Non-pigmented ciliary epithelial cell (primary cell): Measurements from ENCODE around the gene CAMTA1.

Source experiments
- DNase-seq: peaks from one replicate; pipeline ENCODE4 v3.0.0-alpha.2; 2010; ENCODE audit warnings: low read depth

CAMTA1 gene

GRCh38 chr1:7287013-7287412 is 501.8 kb downstream of the CAMTA1 start:
- no peak for DNase-seq

- no peak for DNase-seq
Measured at GRCh38 chr1:7288992-7289391, 503.7 kb downstream of the CAMTA1 start.

- DNase-seq, result no peak
Measured at GRCh38 chr1:7289694-7290093, 504.4 kb downstream of the CAMTA1 start.

- no peak for DNase-seq
Measured at GRCh38 chr1:7290971-7291970, 506.0 kb downstream of the CAMTA1 start.

- DNase-seq, result no peak
Measured at GRCh38 chr1:7292036-7292681, 506.9 kb downstream of the CAMTA1 start.

- no peak for DNase-seq
Measured at GRCh38 chr1:7292714-7293419, 507.6 kb downstream of the CAMTA1 start.

- no peak for DNase-seq
Measured at GRCh38 chr1:7293702-7294629, 508.7 kb downstream of the CAMTA1 start.

GRCh38 chr1:7294636-7295035 is 509.4 kb downstream of the CAMTA1 start:
- no peak for DNase-seq

GRCh38 chr1:7295946-7296345 is 510.7 kb downstream of the CAMTA1 start:
- no peak for DNase-seq

GRCh38 chr1:7296968-7297367 is 511.7 kb downstream of the CAMTA1 start:
- no peak for DNase-seq

GRCh38 chr1:7298145-7298544 is 512.9 kb downstream of the CAMTA1 start:
- DNase-seq, result no peak

GRCh38 chr1:7298749-7299151 is 513.5 kb downstream of the CAMTA1 start:
- DNase-seq, result no peak

GRCh38 chr1:7299329-7299799 is 514.1 kb downstream of the CAMTA1 start:
- peak; percentile 98 for DNase-seq

- DNase-seq, result no peak
Measured at GRCh38 chr1:7299994-7300393, 514.7 kb downstream of the CAMTA1 start.

- DNase-seq, result peak; percentile 84
Measured at GRCh38 chr1:7300893-7301663, 515.8 kb downstream of the CAMTA1 start.

GRCh38 chr1:7301664-7301981 is 516.4 kb downstream of the CAMTA1 start:
- no peak for DNase-seq

GRCh38 chr1:7302126-7302525 is 516.9 kb downstream of the CAMTA1 start:
- no peak for DNase-seq

- no peak for DNase-seq
Measured at GRCh38 chr1:7302873-7303272, 517.6 kb downstream of the CAMTA1 start.

GRCh38 chr1:7303554-7304317 is 518.5 kb downstream of the CAMTA1 start:
- DNase-seq, result no peak

GRCh38 chr1:7313081-7313546 is 527.9 kb downstream of the CAMTA1 start:
- no peak for DNase-seq
